Stimulated activated naive CD4-positive, alpha-beta T cell treated with Interleukin-2 at 50 U/mL for 16 hours (primary cell): ENCODE results near the gene KCNB1.

Source experiments
- DNase-seq: peaks from one replicate; lab custom pipeline; 2025; lab: John Stamatoyannopoulos, UW

Gene KCNB1

DNA sequence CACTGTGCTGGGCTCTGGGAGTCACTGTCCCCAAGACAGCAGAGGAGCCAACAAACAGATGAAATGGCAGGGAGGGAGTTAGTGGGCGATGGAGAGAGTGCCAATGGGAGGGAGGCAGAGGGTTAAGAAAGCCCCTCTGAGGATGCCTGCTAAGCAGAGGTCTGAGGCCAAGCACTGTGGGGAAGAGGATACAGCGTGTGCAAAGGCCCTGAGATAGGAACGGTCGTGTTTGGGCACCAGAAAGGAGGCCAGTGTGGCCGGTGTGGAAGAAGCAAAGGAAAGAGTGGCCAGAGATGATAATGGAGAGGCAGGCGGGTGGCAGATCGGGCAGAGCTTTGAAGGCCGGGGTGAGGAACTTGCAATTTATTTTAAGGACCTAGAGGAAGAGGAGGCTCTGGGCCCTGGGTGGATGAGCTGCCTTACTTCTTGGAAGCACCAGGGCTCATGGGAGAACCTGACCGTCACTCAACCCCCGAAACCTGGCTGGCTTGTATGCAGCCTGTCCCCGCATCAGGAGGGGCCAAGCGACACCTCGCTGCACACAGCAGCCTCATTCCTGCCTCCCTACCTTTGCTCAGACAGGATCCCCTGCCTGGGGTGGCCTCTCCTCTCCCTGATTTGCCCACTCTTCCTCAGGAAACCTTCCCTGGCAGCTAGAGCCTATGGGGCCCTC lies 73.0 kb downstream of the KCNB1 start:
- DNase-seq: no peak

- DNase-seq: no peak
These were observed 73.9 kb downstream of the KCNB1 start for GRCh38 chr20:49408509-49409104.

DNA sequence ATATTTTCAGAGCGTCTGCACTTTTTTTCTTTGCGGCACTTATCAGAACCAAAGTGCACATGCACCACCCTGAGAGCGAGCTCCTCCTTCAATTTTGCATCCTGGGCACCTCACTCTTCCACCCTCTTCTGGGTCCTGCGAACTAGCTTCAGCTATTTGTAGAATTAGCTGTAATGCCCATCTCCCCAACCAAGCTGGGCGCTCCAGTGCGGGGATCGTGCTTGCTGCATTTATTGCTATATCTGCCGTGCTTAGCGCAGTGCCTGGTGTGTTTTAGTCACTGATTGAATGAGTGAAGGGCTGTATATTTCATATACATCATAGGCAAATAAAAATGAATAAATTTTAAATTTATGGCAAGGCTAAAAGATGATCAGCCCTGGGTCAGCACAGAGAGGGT lies 75.8 kb downstream of the KCNB1 start:
- no peak for DNase-seq

DNA sequence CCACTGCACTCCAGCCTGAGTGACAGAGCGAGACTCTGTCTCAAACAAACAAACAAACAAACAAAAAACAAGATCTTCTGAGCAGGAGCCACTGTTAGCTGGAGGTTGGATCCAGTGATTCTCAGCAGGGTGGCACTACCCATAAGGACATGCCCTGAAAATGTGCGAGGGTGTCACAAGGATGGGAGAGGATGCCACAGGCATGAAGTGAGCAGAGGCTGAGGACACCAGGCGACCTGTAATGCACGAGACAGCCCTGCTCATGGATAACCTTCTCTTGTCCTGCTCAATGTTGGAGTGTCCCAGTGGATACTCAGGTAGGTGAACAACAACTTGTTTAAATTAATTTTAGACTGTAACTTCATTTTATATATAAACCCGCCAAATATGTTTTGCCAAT lies 76.8 kb downstream of the KCNB1 start:
- DNase-seq: no peak

- DNase-seq: no peak
These were observed 77.3 kb downstream of the KCNB1 start for GRCh38 chr20:49405062-49405683.

GRCh38 chr20:49404461-49404860 lies 78.0 kb downstream of the KCNB1 start:
- no peak for DNase-seq

- DNase-seq: no peak
These were observed 78.6 kb downstream of the KCNB1 start for GRCh38 chr20:49403911-49404310.

DNA sequence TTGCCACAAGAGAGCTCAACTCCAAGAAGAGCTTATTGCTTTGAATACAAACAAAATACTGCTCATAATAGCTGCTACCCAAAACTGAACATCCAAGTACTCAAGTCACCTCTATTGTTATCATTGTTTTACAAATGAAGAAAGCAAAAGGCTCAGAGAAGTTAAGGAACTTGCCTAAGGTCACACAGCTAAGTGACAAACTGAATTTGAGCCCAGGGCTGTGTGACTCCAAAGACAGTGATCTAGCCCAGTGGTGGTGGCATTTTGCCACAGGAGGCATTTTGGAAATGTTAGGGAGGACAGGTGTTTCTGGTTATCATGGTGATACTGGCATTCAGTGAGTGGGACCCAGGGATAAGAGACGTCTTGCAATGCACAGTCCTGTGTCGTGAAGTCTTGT lies 79.5 kb downstream of the KCNB1 start:
- DNase-seq: no peak

- DNase-seq: no peak
These were observed 81.6 kb downstream of the KCNB1 start for GRCh38 chr20:49400904-49401303.

DNA sequence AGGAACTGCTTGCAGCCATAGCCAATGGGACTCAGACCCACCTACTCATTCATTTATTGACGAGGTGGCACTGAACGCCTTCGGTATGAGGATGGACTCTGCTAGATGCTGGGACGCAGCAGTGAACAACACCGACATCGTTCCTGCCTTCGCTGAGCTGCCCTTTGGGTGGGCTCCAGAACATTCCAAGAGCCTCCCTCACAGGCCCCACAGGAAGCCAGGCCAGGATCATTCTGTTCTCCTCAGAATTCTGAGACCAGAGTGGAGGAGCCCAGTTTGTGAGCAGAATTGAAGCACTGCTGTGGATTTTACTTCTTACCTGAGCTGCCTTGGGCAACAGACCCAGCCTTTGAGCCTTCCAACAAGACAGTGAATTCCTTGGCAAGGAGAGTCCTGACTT lies 82.1 kb downstream of the KCNB1 start:
- DNase-seq: no peak

DNA sequence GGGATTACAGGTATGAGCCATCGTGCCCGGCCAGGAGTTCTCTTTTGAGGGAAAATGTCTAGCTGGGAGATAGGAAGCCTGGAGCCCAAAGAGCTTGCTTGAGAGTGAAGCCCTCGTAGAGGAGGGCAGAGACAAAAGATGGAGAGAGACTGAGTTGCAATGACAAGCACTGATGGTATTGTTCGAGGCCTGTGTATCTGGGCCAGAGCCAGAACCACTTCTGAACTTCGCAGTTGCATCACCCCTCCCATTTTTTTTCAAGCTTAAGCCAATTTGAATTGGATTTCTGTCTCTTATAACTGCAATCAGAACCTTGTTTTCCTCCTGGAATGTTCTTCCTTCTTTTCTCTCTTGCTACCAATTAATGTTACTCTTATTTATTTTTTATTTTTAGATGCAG lies 83.1 kb downstream of the KCNB1 start:
- DNase-seq: no peak

- no peak for DNase-seq
These were observed 83.9 kb downstream of the KCNB1 start for GRCh38 chr20:49398401-49399144.

DNA sequence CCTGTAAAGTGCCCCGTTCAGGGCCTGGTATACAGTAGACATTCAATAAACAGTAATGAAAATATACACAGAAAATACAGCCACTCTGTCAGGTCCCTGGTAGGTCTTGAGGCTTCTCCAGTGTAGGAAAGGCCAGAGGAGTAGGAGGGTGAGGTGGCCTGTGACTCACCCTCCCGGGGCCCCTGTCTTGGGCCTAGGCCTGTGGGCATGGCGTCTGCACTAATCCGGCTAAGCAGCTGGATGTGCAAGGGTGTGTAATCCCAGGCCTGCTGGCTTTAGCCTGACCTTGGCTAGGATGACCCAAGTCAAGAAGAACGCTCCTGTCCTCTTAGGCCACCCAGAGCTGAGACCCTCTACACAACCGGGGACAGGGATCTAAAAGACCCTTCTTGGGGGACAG lies 84.9 kb downstream of the KCNB1 start:
- DNase-seq: no peak

DNA sequence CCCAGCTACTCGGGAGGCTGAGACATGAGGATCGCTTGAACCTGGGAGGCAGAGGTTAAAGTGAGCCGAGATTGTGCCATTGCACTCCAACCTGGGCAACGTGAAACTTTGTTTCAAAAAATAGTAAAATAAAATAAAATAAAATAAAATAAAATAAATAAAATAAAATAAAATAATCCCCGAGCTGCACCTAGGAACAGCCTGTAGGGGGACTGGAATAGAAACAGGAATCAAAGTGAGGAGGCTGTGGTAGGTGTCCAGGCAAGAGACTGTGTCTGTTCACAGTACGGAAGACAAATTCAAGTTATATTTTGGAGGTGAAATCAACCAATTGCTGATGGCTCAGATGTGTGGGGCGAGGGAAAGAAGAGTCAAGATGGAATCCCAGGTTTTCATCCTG lies 86.2 kb downstream of the KCNB1 start:
- no peak for DNase-seq

- DNase-seq: no peak
These were observed 86.8 kb downstream of the KCNB1 start for GRCh38 chr20:49395659-49396058.

DNA sequence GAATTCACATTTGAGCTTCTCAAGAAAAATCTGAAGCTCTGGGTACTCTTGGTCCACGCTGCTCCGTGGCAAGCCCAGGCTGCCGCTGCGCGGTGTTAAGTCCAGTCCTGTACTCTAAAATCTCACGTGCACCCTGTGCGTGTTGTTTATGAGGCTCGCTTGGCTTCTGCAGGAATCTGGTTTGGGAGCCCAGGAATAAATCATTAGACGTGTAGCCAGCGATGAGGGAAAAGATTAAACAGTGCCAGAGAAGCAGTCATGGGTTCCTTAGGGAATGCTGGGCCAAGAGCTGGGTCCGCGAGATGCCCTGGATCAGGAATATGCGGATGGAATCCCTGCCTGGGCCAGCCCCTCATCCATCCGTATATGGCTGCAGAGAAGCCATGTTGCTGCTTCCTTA lies 87.3 kb downstream of the KCNB1 start:
- DNase-seq: no peak

- DNase-seq: no peak
These were observed 87.7 kb downstream of the KCNB1 start for GRCh38 chr20:49394757-49395156.

DNA sequence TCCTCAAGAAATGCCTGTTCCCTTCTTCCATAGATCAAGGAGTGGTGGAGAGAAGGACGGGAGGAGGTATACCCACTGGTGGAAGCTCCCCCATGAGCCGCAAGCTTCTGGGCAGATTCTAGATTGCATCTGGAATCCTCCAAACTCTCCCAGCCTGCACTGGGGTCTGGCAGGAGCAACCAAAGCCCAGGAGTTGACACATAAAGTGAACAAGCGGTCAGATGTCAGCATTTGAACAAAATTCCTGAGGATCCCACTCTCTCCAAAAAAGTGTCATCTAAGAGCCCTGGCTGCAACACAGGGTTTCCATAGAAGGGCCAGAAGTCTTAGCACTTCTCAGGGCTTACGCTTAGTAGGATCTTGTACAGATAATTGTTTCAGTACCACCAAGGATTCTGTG lies 88.2 kb downstream of the KCNB1 start:
- DNase-seq: no peak

- DNase-seq: no peak
These were observed 88.7 kb downstream of the KCNB1 start for GRCh38 chr20:49393803-49394202.

GRCh38 chr20:49392745-49393144 lies 89.7 kb downstream of the KCNB1 start:
- no peak for DNase-seq

GRCh38 chr20:49391404-49392245 lies 90.8 kb downstream of the KCNB1 start:
- no peak for DNase-seq

GRCh38 chr20:49389854-49390253 lies 92.6 kb downstream of the KCNB1 start:
- DNase-seq: no peak
